B cell (primary cell): ENCODE data around the gene RALB. TPM values are rescaled to one million over a fixed set of nuclear protein-coding genes. Genes with fewer than 3 reads are reported as not detected.

Source experiments
- ATAC-seq: fragments of 200-7000 bp; cut with Tn5 transposase; one replicate; pipeline ENCODE4 v1.10.0; 2021; ENCODE audit warnings: low read depth, mild to moderate bottlenecking, moderate number of reproducible peaks, moderate library complexity
- CTCF ChIA-PET: fragments of 350-600 bp; sonication (Branson Sonifier 250); formaldehyde crosslinking; loops from one replicate; lab custom pipeline; 2021; ENCODE audit warnings: antibody characterized with exemption, inconsistent platforms; lab: Charles Lee
- POLR2A ChIA-PET: fragments of 350-600 bp; sonication (Branson Sonifier 250); formaldehyde crosslinking; loops from one replicate; lab custom pipeline; 2021; ENCODE audit warnings: antibody characterized with exemption; lab: Charles Lee
- DNase-seq: peaks from one replicate; pipeline ENCODE4 v3.0.0; 2013
- H2AFZ ChIP-seq: 2 replicates; pipeline ENCODE4 v1.6.1; 2012; ENCODE audit warnings: mild to moderate bottlenecking, low read depth, low read length; ENCODE audit not compliant: insufficient read depth, poor library complexity, severe bottlenecking
- H3K27ac ChIP-seq, 2 donors: 1 replicate in 1 of 2; 2 replicates in 1 of 2; pipeline ENCODE4 v1.5.1; 2012 to 2013; ENCODE audit warnings: low read length in 2 of 2, mild to moderate bottlenecking in 2 of 2, moderate library complexity in 1 of 2
- H3K27me3 ChIP-seq, 4 experiments: fragments of 200-600 bp in 1 of 4; sonication (generic) in 1 of 4; replicated peaks in 1 of 4; 1 replicate in 2 of 4; 2 replicates in 2 of 4; pipeline versions ENCODE4 v1.6.1 to v1.7.0; 2013 to 2016; ENCODE audit warnings: low read length in 3 of 4, mild to moderate bottlenecking in 2 of 4, mixed read lengths in 1 of 4, moderate library complexity in 1 of 4; ENCODE audit not compliant: insufficient read depth in 4 of 4, control insufficient read depth in 3 of 4; ENCODE audit errors: control extremely low read depth in 1 of 4
- H3K36me3 ChIP-seq, 2 experiments: replicated peaks in 1 of 2; 1 replicate in 1 of 2; 2 replicates in 1 of 2; pipeline versions ENCODE4 v1.6.1 to v1.7.1; 2013; ENCODE audit warnings: low read length in 1 of 2; ENCODE audit not compliant: insufficient read depth in 2 of 2, control insufficient read depth in 1 of 2; ENCODE audit errors: control extremely low read depth in 1 of 2, extremely low read depth in 1 of 2
- H3K4me1 ChIP-seq, 2 donors: fragments of 200-600 bp in 1 of 2; sonication (generic) in 1 of 2; 1 replicate in 1 of 2; 2 replicates in 1 of 2; pipeline versions ENCODE4 v1.5.1 to v1.6.1; 2013 to 2017; ENCODE audit warnings: low read length in 2 of 2; ENCODE audit not compliant: control insufficient read depth in 2 of 2, insufficient read depth in 2 of 2
- H3K4me2 ChIP-seq: replicated peaks from 2 replicates; pipeline ENCODE3; 2012; ENCODE audit warnings: mild to moderate bottlenecking, low read depth, low read length; ENCODE audit not compliant: poor library complexity, severe bottlenecking
- H3K4me3 ChIP-seq, 5 experiments: fragments of 200-600 bp in 1 of 5; sonication (generic) in 1 of 5; 1 replicate in 3 of 5; 2 replicates in 2 of 5; pipeline versions ENCODE4 v1.5.1 to v1.7.0; 2011 to 2016; ENCODE audit warnings: low read length in 4 of 5, mild to moderate bottlenecking in 4 of 5, low read depth in 2 of 5, control low read depth in 1 of 5, moderate library complexity in 1 of 5; ENCODE audit not compliant: insufficient read depth in 1 of 5; ENCODE audit errors: control extremely low read depth in 1 of 5, extremely low read depth in 1 of 5
- H3K79me2 ChIP-seq: fragments of 200-600 bp; sonication (generic); one replicate; pipeline ENCODE4 v1.6.0; 2016; ENCODE audit warnings: low read length; ENCODE audit not compliant: control insufficient read depth, insufficient read depth
- H3K9ac ChIP-seq: fragments of 200-600 bp; sonication (generic); 2 replicates; pipeline ENCODE4 v1.6.1; 2017; ENCODE audit warnings: mild to moderate bottlenecking, low read length, moderate library complexity
- H3K9me3 ChIP-seq, 3 donors: one replicate each; pipeline versions ENCODE4 v1.6.1 to v1.7.1; 2013; ENCODE audit warnings: low read length in 2 of 3; ENCODE audit not compliant: control insufficient read depth in 2 of 3, insufficient read depth in 1 of 3; ENCODE audit errors: control extremely low read depth in 1 of 3
- H4K20me1 ChIP-seq: 2 replicates; pipeline ENCODE4 v1.6.0; 2012; ENCODE audit warnings: mild to moderate bottlenecking, low read length; ENCODE audit not compliant: insufficient read depth, control insufficient read depth, poor library complexity, severe bottlenecking
- H3K27ac Mint-ChIP-seq: one replicate; pipeline ENCODE4 v1.8.0; 2021; ENCODE audit warnings: mixed read lengths
- H3K27me3 Mint-ChIP-seq: one replicate; pipeline ENCODE4 v1.8.0; 2021; ENCODE audit warnings: mixed read lengths
- H3K4me1 Mint-ChIP-seq: one replicate; pipeline ENCODE4 v1.8.0; 2021; ENCODE audit warnings: mixed read lengths
- H3K4me3 Mint-ChIP-seq: one replicate; pipeline ENCODE4 v1.8.0; 2021; ENCODE audit warnings: mixed read lengths
- H3K9me3 Mint-ChIP-seq: one replicate; pipeline ENCODE4 v1.8.0; 2022; ENCODE audit warnings: mixed read lengths; ENCODE audit not compliant: insufficient read depth
- CTCF ChIP-seq: fragments of 200-600 bp; IDR thresholded peaks from one replicate; pipeline ENCODE4 v1.8.0; 2022; ENCODE audit warnings: antibody characterized with exemption, mild to moderate bottlenecking
- EZH2 ChIP-seq: IDR thresholded peaks from 2 replicates; pipeline ENCODE4 v1.6.1; 2012; ENCODE audit warnings: borderline replicate concordance, low read depth, mild to moderate bottlenecking, moderate library complexity, low read length; ENCODE audit not compliant: insufficient read depth, poor library complexity, severe bottlenecking
- WGBS: methylation state at CpG from one replicate; pipeline ENCODE4 v1.1.5; 2013; ENCODE audit warnings: missing lambda C conversion rate; ENCODE audit not compliant: insufficient coverage; 5-methylcytosine and 5-hydroxymethylcytosine counted together
- intact Hi-C: fragments of 100-400 bp; cut with micrococcal nuclease; formaldehyde crosslinking; loops from one replicate; pipeline ENCODE4 v1.10.0; 2022
- polyA plus RNA-seq: library from polyadenylated mRNA; depleted of rRNA; stranded (reverse); fragments of >200 nt; gene quantifications from 2 replicates; pipeline ENCODE4 v1.2.3, GENCODE V29; 2012
- total RNA-seq, 2 donors: library from RNA; stranded (reverse); fragments of 120-200 nt in 1 of 2; gene quantifications; 1 replicate in 1 of 2; 2 replicates in 1 of 2; pipeline versions ENCODE4 v1.2.3 to v1.2.4, GENCODE V29; 2013 to 2022

Gene RALB
- total and polyA plus RNA-seq, 2 donors (not counting 1 experiment from before 2014, with no cell fraction given), result 19.3 to 35.9 TPM

GRCh38 chr2:120293096-120294007 is 40.7 kb downstream of the RALB start:
- peaks cover 13% of the 10 kb centered on the region for H3K4me1 Mint-ChIP-seq
- Histone ChIP-seq H2AFZ (peak overlapping the region; percentile 18), H3K4me3 (no peak overlapping the region), H3K4me2 (peak overlapping the region; percentile 38), H3K27ac (peak overlapping the region in 1 of 2 donors; percentile 22), H3K79me2 (no peaks in the 10 kb centered on the region), H3K4me1 (no peaks in the 10 kb centered on the region), H3K36me3 (peaks cover 0 to 69% of the 10 kb centered on the region in 2 experiments), H4K20me1 (peaks cover 7% of the 10 kb centered on the region), H3K9ac (no peak overlapping the region), H3K27me3 (no peaks in the 10 kb centered on the region), H3K9me3 (no peaks in the 10 kb centered on the region)
- ATAC-seq (peak; percentile 17), DNase-seq (no peak)
- no peaks in the 10 kb centered on the region for H3K9me3 Mint-ChIP-seq
- 100% methylated on average over 1 of the region's 5 CpGs for WGBS
- POLR2A ChIA-PET, result no interaction called here
- H3K27me3 Mint-ChIP-seq, result no peaks in the 10 kb centered on the region
- TF ChIP-seq EZH2, result no peak
- TF ChIP-seq CTCF, result no peak
- intact Hi-C loops, result no loop called here
- H3K27ac Mint-ChIP-seq, result peak overlapping the region; percentile 72
- peak overlapping the region; percentile 66 for H3K4me3 Mint-ChIP-seq
- CTCF ChIA-PET, result interaction anchor here (1.3 kb wide), 2 partner anchors 37 to 540 kb away, joined by 3 read pairs; no protein-coding TSS in a partner anchor

GRCh38 chr2:120294008-120294340 is 41.3 kb downstream of the RALB start:
- H3K4me2 ChIP-seq, result peak overlapping the region; percentile 38
- no CpG with 5 or more reads among the region's 3 CpGs for whole genome bisulfite sequencing
- H2AFZ ChIP-seq, result peak overlapping the region; percentile 18
- CTCF ChIA-PET, result interaction anchor here (1.3 kb wide), 2 partner anchors 37 to 540 kb away, joined by 3 read pairs; no protein-coding TSS in a partner anchor
- POLR2A ChIA-PET, result no interaction called here
- peak overlapping the region; percentile 66 for H3K4me3 Mint-ChIP-seq
- peaks cover 7% of the 10 kb centered on the region for H4K20me1 ChIP-seq
- H3K79me2 ChIP-seq, result no peaks in the 10 kb centered on the region
- TF ChIP-seq EZH2, result no peak
- no peak for TF ChIP-seq CTCF
- H3K9ac ChIP-seq, result no peak overlapping the region
- no peaks in the 10 kb centered on the region for H3K9me3 ChIP-seq
- no peaks in the 10 kb centered on the region for H3K27me3 Mint-ChIP-seq
- intact Hi-C loops, result no loop called here
- H3K4me3 ChIP-seq, result no peak overlapping the region
- peak overlapping the region; percentile 72 for H3K27ac Mint-ChIP-seq
- H3K27ac ChIP-seq, result no peak overlapping the region
- no peaks in the 10 kb centered on the region for H3K4me1 ChIP-seq
- no peaks in the 10 kb centered on the region for H3K9me3 Mint-ChIP-seq
- ATAC-seq (peak; percentile 68), DNase-seq (no peak)
- H3K27me3 ChIP-seq, result no peaks in the 10 kb centered on the region
- H3K4me1 Mint-ChIP-seq, result peaks cover 13% of the 10 kb centered on the region
- peaks cover 0 to 68% of the 10 kb centered on the region in 2 experiments for H3K36me3 ChIP-seq
